HEK293T (cell line): ENCODE data around the gene NHEJ1.

Experiments
- ELF4 ChIP-seq: fragments of 450-650 bp; IDR thresholded peaks from 2 replicates; pipeline ENCODE4 v1.6.1; 2017; ENCODE audit warnings: antibody characterized with exemption
- SP1 ChIP-seq: fragments of 450-650 bp; IDR thresholded peaks from 2 replicates; pipeline ENCODE4 v1.6.1; 2017

- no peak for TF ChIP-seq ELF4
- TF ChIP-seq SP1: no peak
These were observed 132.5 kb downstream of the NHEJ1 start for GRCh38 chr2:219028141-219028540.
